Lower leg skin (tissue), 4 donors: Measurements from ENCODE around the gene METTL22. TPM values are rescaled to one million over a fixed set of nuclear protein-coding genes. Genes with fewer than 3 reads are reported as not detected.

ENCODE experiments used
- DNase-seq, 2 donors: peaks; one replicate each; pipeline ENCODE4 v3.0.0-alpha.2; 2019; ENCODE audit warnings: low spot score in 2 of 2
- H3K4me3 ChIP-seq: fragments of 200-600 bp; sonication (generic); 2 replicates; pipeline ENCODE4 v1.5.1; 2017; ENCODE audit warnings: mild to moderate bottlenecking, low read depth; ENCODE audit not compliant: poor library complexity, severe bottlenecking
- CTCF ChIP-seq, 3 donors: fragments of 450-650 bp; IDR thresholded peaks; one replicate each; pipeline ENCODE4 v1.5.1; 2016; ENCODE audit warnings: antibody characterized with exemption in 3 of 3, mild to moderate bottlenecking in 3 of 3, moderate library complexity in 2 of 3
- POLR2A ChIP-seq, 2 donors: fragments of 450-650 bp; IDR thresholded peaks; one replicate each; pipeline ENCODE4 v1.6.1; 2016 to 2017; ENCODE audit warnings: antibody characterized with exemption in 2 of 2, mild to moderate bottlenecking in 1 of 2, moderate library complexity in 1 of 2
- WGBS, 2 donors: methylation state at CpG; one replicate each; pipeline ENCODE4 v1.1.5; 2018; 5-methylcytosine and 5-hydroxymethylcytosine counted together
- intact Hi-C: fragments of 100-400 bp; cut with DNase I; formaldehyde crosslinking; loops from one replicate; pipeline ENCODE4 v1.15.0; 2023; ENCODE audit warnings: low total_unique reads
- total RNA-seq, 4 donors: library from RNA; depleted of rRNA; stranded (reverse); fragments of >200 nt; gene quantifications; one replicate each; pipeline ENCODE4 v1.1.0, GENCODE V29; 2016

METTL22 gene
- total RNA-seq, 4 donors from 2014 or later, result 12.9 to 49.0 (median 21.1) TPM

- intact Hi-C loops, result no loop called here
- 1 to 4% methylated on average over 34 to 41 of the region's 41 CpGs for WGBS, 2 donors
Measured at GRCh38 chr16:8589900-8590688, 31.4 kb upstream of the METTL22 start, which contains the start of gene TMEM114. TMEM114 (minus strand) TSS chr16:8590511; CDS start chr16:8589838, 673 bp downstream.

GRCh38 chr16:8590811-8591210, 30.7 kb upstream of the METTL22 start:
- no peak overlapping the region for H3K4me3 ChIP-seq
- DNase-seq, result no peak
- 96% methylated on average over 3 of the region's 3 CpGs for WGBS, 2 donors
- no peak for TF ChIP-seq POLR2A (IDR thresholded peaks at IDR 0.05)
- TF ChIP-seq CTCF (IDR thresholded peaks at IDR 0.05), result no peak
- intact Hi-C loops, result no loop called here

More at GRCh38 chr16:8589900-8590688, 31.4 kb upstream of the METTL22 start, which contains the start of gene TMEM114:
- H3K4me3 ChIP-seq, result no peak within 1 kb of the TSS
- TF ChIP-seq CTCF (IDR thresholded peaks at IDR 0.05), result no peak
- TF ChIP-seq POLR2A (IDR thresholded peaks at IDR 0.05), result no peak
- no peak for DNase-seq

- DNase-seq, result no peak
- H3K4me3 ChIP-seq, result no peak overlapping the region
- WGBS, 2 donors, result 95% methylated on average over 3 of the region's 3 CpGs
- intact Hi-C loops, result no loop called here
- TF ChIP-seq CTCF (IDR thresholded peaks at IDR 0.05), result no peak
- no peak for TF ChIP-seq POLR2A (IDR thresholded peaks at IDR 0.05)
Measured at GRCh38 chr16:8591451-8591850, 30.0 kb upstream of the METTL22 start.

GRCh38 chr16:8594149-8594666, 27.3 kb upstream of the METTL22 start:
- intact Hi-C loops, result no loop called here
- no peak overlapping the region for H3K4me3 ChIP-seq
- DNase-seq, result no peak
- WGBS, 2 donors, result 30 to 42% methylated on average over 9 of the region's 9 CpGs
- TF ChIP-seq POLR2A (IDR thresholded peaks at IDR 0.05), result no peak
- TF ChIP-seq CTCF (IDR thresholded peaks at IDR 0.05), result no peak

- WGBS, 2 donors, result 83 to 91% methylated on average over 5 of the region's 5 CpGs
- H3K4me3 ChIP-seq, result no peak overlapping the region
- DNase-seq, result no peak
- TF ChIP-seq CTCF (IDR thresholded peaks at IDR 0.05) (no peak), POLR2A (IDR thresholded peaks at IDR 0.05) (no peak)
- intact Hi-C loops, result no loop called here
Measured at GRCh38 chr16:8595783-8596182, 25.7 kb upstream of the METTL22 start.
